Ectodermal cell (in vitro differentiated cells): ENCODE measurements around the gene VWA8.

Experiments used
- H3K27ac ChIP-seq: 2 replicates; pipeline ENCODE4 v1.7.0; 2013; ENCODE audit warnings: mild to moderate bottlenecking, low read depth, low read length; ENCODE audit not compliant: insufficient read depth, poor library complexity, severe bottlenecking
- H3K27me3 ChIP-seq: 2 replicates; pipeline ENCODE4 v1.7.0; 2013; ENCODE audit warnings: mild to moderate bottlenecking, low read length; ENCODE audit not compliant: insufficient read depth, control insufficient read depth, poor library complexity, severe bottlenecking
- H3K36me3 ChIP-seq: one replicate; pipeline ENCODE4 v1.7.0; 2013; ENCODE audit warnings: low read length; ENCODE audit not compliant: control insufficient read depth, insufficient read depth
- H3K4me1 ChIP-seq: one replicate; pipeline ENCODE4 v1.7.0; 2013; ENCODE audit warnings: low read length; ENCODE audit not compliant: control insufficient read depth, insufficient read depth
- H3K4me3 ChIP-seq: 2 replicates; pipeline ENCODE4 v1.7.0; 2013; ENCODE audit warnings: low read depth, low read length, control low read depth; ENCODE audit not compliant: insufficient read depth
- H3K9me3 ChIP-seq: 2 replicates; pipeline ENCODE4 v1.7.0; 2013; ENCODE audit warnings: mild to moderate bottlenecking, low read length, moderate library complexity; ENCODE audit not compliant: control insufficient read depth
- WGBS, 2 experiments: methylation state at CpG; one replicate each; pipeline ENCODE4 v1.1.7; 2013; ENCODE audit warnings: missing lambda C conversion rate in 2 of 2; 5-methylcytosine and 5-hydroxymethylcytosine counted together

The VWA8 gene

GRCh38 chr13:41561170-41561569 is 399.7 kb downstream of the VWA8 start:
- H3K27ac ChIP-seq: no peak overlapping the region
- H3K4me1 ChIP-seq: peaks cover 9% of the 10 kb centered on the region
- WGBS, 2 experiments: 83 to 92% methylated on average over 4 of the region's 4 CpGs
- H3K9me3 ChIP-seq: no peaks in the 10 kb centered on the region
- H3K36me3 ChIP-seq: no peaks in the 10 kb centered on the region
- H3K4me3 ChIP-seq: no peak overlapping the region
- no peaks in the 10 kb centered on the region for H3K27me3 ChIP-seq

GRCh38 chr13:41558781-41559560 is 401.9 kb downstream of the VWA8 start:
- 89 to 93% methylated on average over 3 of the region's 3 CpGs for WGBS, 2 experiments
- H3K4me3 ChIP-seq: no peak overlapping the region

GRCh38 chr13:41557719-41558118 is 403.2 kb downstream of the VWA8 start:
- Histone ChIP-seq H3K27me3 (no peaks in the 10 kb centered on the region), H3K9me3 (no peaks in the 10 kb centered on the region), H3K4me1 (peaks cover 7% of the 10 kb centered on the region), H3K27ac (no peak overlapping the region), H3K36me3 (no peaks in the 10 kb centered on the region), H3K4me3 (no peak overlapping the region)
- 96 to 99% methylated on average over 2 of the region's 2 CpGs for WGBS, 2 experiments

More at GRCh38 chr13:41558781-41559560, 401.9 kb downstream of the VWA8 start:
- Histone ChIP-seq H3K9me3 (no peaks in the 10 kb centered on the region), H3K27ac (no peak overlapping the region), H3K27me3 (no peaks in the 10 kb centered on the region), H3K4me1 (peaks cover 7% of the 10 kb centered on the region), H3K36me3 (no peaks in the 10 kb centered on the region)

GRCh38 chr13:41554626-41555386 is 406.1 kb downstream of the VWA8 start:
- 93 to 94% methylated on average over 10 of the region's 10 CpGs for WGBS, 2 experiments
- Histone ChIP-seq H3K4me1 (peaks cover 7% of the 10 kb centered on the region), H3K4me3 (no peak overlapping the region), H3K9me3 (no peaks in the 10 kb centered on the region), H3K27me3 (no peaks in the 10 kb centered on the region), H3K36me3 (no peaks in the 10 kb centered on the region), H3K27ac (no peak overlapping the region)

- H3K27ac ChIP-seq: no peak overlapping the region
- H3K9me3 ChIP-seq: no peaks in the 10 kb centered on the region
- no peaks in the 10 kb centered on the region for H3K36me3 ChIP-seq
- no peak overlapping the region for H3K4me3 ChIP-seq
- H3K27me3 ChIP-seq: no peaks in the 10 kb centered on the region
- H3K4me1 ChIP-seq: peaks cover 7% of the 10 kb centered on the region
- 89 to 91% methylated on average over 2 of the region's 2 CpGs for WGBS, 2 experiments
Measured at GRCh38 chr13:41554180-41554579, 406.7 kb downstream of the VWA8 start.

GRCh38 chr13:41552031-41552430 is 408.9 kb downstream of the VWA8 start:
- Histone ChIP-seq H3K27me3 (no peaks in the 10 kb centered on the region), H3K4me3 (no peak overlapping the region), H3K4me1 (peaks cover 9% of the 10 kb centered on the region), H3K9me3 (no peaks in the 10 kb centered on the region), H3K36me3 (no peaks in the 10 kb centered on the region), H3K27ac (no peak overlapping the region)
- WGBS, 2 experiments: 91% methylated on average over 2 of the region's 2 CpGs

- Histone ChIP-seq H3K4me3 (no peak overlapping the region), H3K4me1 (peaks cover 9% of the 10 kb centered on the region), H3K9me3 (no peaks in the 10 kb centered on the region), H3K27ac (no peak overlapping the region), H3K36me3 (no peaks in the 10 kb centered on the region), H3K27me3 (no peaks in the 10 kb centered on the region)
- WGBS, 2 experiments: 93 to 95% methylated on average over 8 of the region's 8 CpGs
Measured at GRCh38 chr13:41550276-41550675, 410.6 kb downstream of the VWA8 start.

GRCh38 chr13:41549491-41549890 is 411.4 kb downstream of the VWA8 start:
- Histone ChIP-seq H3K27ac (no peak overlapping the region), H3K9me3 (no peaks in the 10 kb centered on the region)

GRCh38 chr13:41548910-41549309 is 412.0 kb downstream of the VWA8 start:
- H3K27ac ChIP-seq: no peak overlapping the region
- H3K4me3 ChIP-seq: no peak overlapping the region
- 92 to 94% methylated on average over 6 of the region's 6 CpGs for WGBS, 2 experiments
- no peaks in the 10 kb centered on the region for H3K27me3 ChIP-seq
- peaks cover 9% of the 10 kb centered on the region for H3K4me1 ChIP-seq
- H3K36me3 ChIP-seq: no peaks in the 10 kb centered on the region
- H3K9me3 ChIP-seq: no peaks in the 10 kb centered on the region

More at GRCh38 chr13:41549491-41549890, 411.4 kb downstream of the VWA8 start:
- WGBS, 2 experiments: 96 to 97% methylated on average over 10 of the region's 10 CpGs
- Histone ChIP-seq H3K36me3 (no peaks in the 10 kb centered on the region), H3K27me3 (no peaks in the 10 kb centered on the region), H3K4me1 (peaks cover 9% of the 10 kb centered on the region), H3K4me3 (no peak overlapping the region)

- H3K27ac ChIP-seq: no peak overlapping the region
- WGBS, 2 experiments: 88 to 90% methylated on average over 6 of the region's 6 CpGs
Measured at GRCh38 chr13:41548031-41548430, 412.9 kb downstream of the VWA8 start.

More at GRCh38 chr13:41548031-41548430, 412.9 kb downstream of the VWA8 start:
- Histone ChIP-seq H3K36me3 (no peaks in the 10 kb centered on the region), H3K4me3 (no peak overlapping the region), H3K9me3 (no peaks in the 10 kb centered on the region), H3K27me3 (no peaks in the 10 kb centered on the region), H3K4me1 (peaks cover 9% of the 10 kb centered on the region)
